ENCODE data around the gene KRT82. TPM values are rescaled to one million over a fixed set of nuclear protein-coding genes. Genes with fewer than 3 reads are reported as not detected.

KRT82 gene
- total and polyA plus RNA-seq, 2 of the 8 experiments (the other 6 are each of a cell fraction or from before 2014, with no cell fraction given) = not detected

- TF ChIP-seq CTCF (IDR thresholded peaks at IDR 0.05; ENCODE audit: control extremely low read depth in 1 of 3, insufficient read depth in 1 of 3, low read depth in 1 of 3, low read length in 3 of 3) (no peak), ATF3 (IDR thresholded peaks at IDR 0.05; ENCODE audit: insufficient read depth, low read depth, low read length) (no peak), RBBP5 (IDR thresholded peaks at IDR 0.05; ENCODE audit: borderline replicate concordance, low read depth, low read length) (no peak), SP4 (IDR thresholded peaks at IDR 0.05; ENCODE audit: low read length) (no peak), NRF1 (IDR thresholded peaks at IDR 0.05; ENCODE audit: low read depth, low read length) (no peak), CHD2 (IDR thresholded peaks at IDR 0.05; ENCODE audit: low read length) (no peak)
Measured at GRCh38 chr12:52369809-52370208, 36.3 kb downstream of the KRT82 start (continued).
